HepG2 (cell line): ENCODE results near the gene DEPDC5. TPM values are rescaled to one million over a fixed set of nuclear protein-coding genes. Genes with fewer than 3 reads are reported as not detected.

ENCODE experiments used
- EHMT2 ChIP-seq: fragments of 200-600 bp; sonication (generic); IDR thresholded peaks from 2 replicates; pipeline ENCODE4 v1.7.0; 2017; ENCODE audit warnings: antibody characterized with exemption, low read depth, low read length, borderline replicate concordance
- KIAA2018 ChIP-seq: sonication (generic); formaldehyde crosslinking; IDR thresholded peaks from 2 replicates; pipeline ENCODE4 v1.5.0; 2020; ENCODE audit warnings: mild to moderate bottlenecking, missing genetic modification reagents, borderline replicate concordance
- POGK ChIP-seq: sonication (generic); formaldehyde crosslinking; conservative IDR thresholded peaks from 2 replicates; pipeline ENCODE4 v1.8.0; 2022; ENCODE audit warnings: mild to moderate bottlenecking, moderate library complexity, missing genetic modification reagents
- PTBP1 ChIP-seq: fragments of 200-400 bp; formaldehyde crosslinking; IDR thresholded peaks from 2 replicates; pipeline ENCODE4 v1.6.1; 2018; ENCODE audit warnings: low read length, low read depth; ENCODE audit not compliant: poor library complexity, severe bottlenecking
- RARA ChIP-seq: IDR thresholded peaks from 2 replicates; pipeline ENCODE4 v1.6.1; 2016; ENCODE audit warnings: missing genetic modification reagents, missing compliant biosample characterization
- RFXAP ChIP-seq: sonication (generic); formaldehyde crosslinking; IDR thresholded peaks from 2 replicates; pipeline ENCODE4 v1.4.0; 2020; ENCODE audit warnings: missing genetic modification reagents, borderline replicate concordance
- SALL2 ChIP-seq: sonication (generic); formaldehyde crosslinking; IDR thresholded peaks from 2 replicates; pipeline ENCODE4 v1.8.1; 2023; ENCODE audit warnings: mild to moderate bottlenecking, missing genetic modification reagents, inconsistent platforms
- TBP ChIP-seq: sonication (generic); formaldehyde crosslinking; IDR thresholded peaks from 2 replicates; pipeline ENCODE4 v1.5.0; 2020; ENCODE audit warnings: missing genetic modification reagents
- ZBTB2 ChIP-seq: sonication (generic); formaldehyde crosslinking; IDR thresholded peaks from 2 replicates; pipeline ENCODE4 v1.8.0; 2022; ENCODE audit warnings: low read depth, missing genetic modification reagents
- ZNF282 ChIP-seq: fragments of 450-650 bp; IDR thresholded peaks from 2 replicates; pipeline ENCODE4 v1.6.1; 2018; ENCODE audit not compliant: partially characterized antibody
- ZNF609 ChIP-seq: sonication (generic); formaldehyde crosslinking; IDR thresholded peaks from 2 replicates; pipeline ENCODE4 v1.4.0; 2020; ENCODE audit warnings: mild to moderate bottlenecking, missing genetic modification reagents, borderline replicate concordance
- polyA plus RNA-seq, 8 experiments: library from polyadenylated mRNA; depleted of rRNA in 3 of 8; stranded (reverse) in 7 of 8; unstranded in 1 of 8; fragments of >200 nt; fragmentation: Illumina TruSeq in 4 of 8; extraction: Trizol in 4 of 8; gene quantifications; 2 replicates each; pipeline versions ENCODE4 v1.2.1 to v1.2.3, GENCODE V29; 2011 to 2016; ENCODE audit warnings: low read depth in 4 of 8, missing spikeins in 1 of 8, mixed read lengths in 1 of 8; ENCODE audit not compliant: insufficient read depth in 1 of 8
- total RNA-seq, 5 experiments: library from RNA; depleted of rRNA; stranded (reverse); fragments of >200 nt; fragmentation: Illumina TruSeq; extraction: Trizol; gene quantifications; 2 replicates each; pipeline ENCODE4 v1.2.3, GENCODE V29; 2016; ENCODE audit warnings: low read depth in 1 of 5

The DEPDC5 gene
- total and polyA plus RNA-seq, 2 of the 13 experiments (the other 11 are each of a cell fraction or from before 2014, with no cell fraction given) = 9.8 to 12.4 TPM

- TF ChIP-seq ZNF609 (CRISPR knock-in tag) (no peak), ZBTB2 (CRISPR knock-in tag) (peak; percentile 98), KIAA2018 (no peak), POGK (CRISPR knock-in tag) (no peak), EHMT2 (no peak), RFXAP (peak; percentile 48; the same call in 1 of the 2 replicates), PTBP1 (no peak), SALL2 (CRISPR knock-in tag) (peak; percentile 69; the same call in 1 of the 2 replicates), RARA (CRISPR knock-in tag) (no peak), ZNF282 (no peak), TBP (CRISPR knock-in tag) (no peak)
Observed at GRCh38 chr22:31753634-31754501, at the start of gene DEPDC5 (continued).
